HepG2 (cell line): ENCODE measurements around the gene SSC4D. TPM values are rescaled to one million over a fixed set of nuclear protein-coding genes. Genes with fewer than 3 reads are reported as not detected.
"Not testable (repeated sequence)": the region's sequence is repeated elsewhere in the genome, so short reads cannot be mapped to it uniquely, and the experiment has no call there.

Experiments
- ATAC-seq: fragments of 200-7000 bp; cut with Tn5 transposase; 3 replicates; pipeline ENCODE4 v1.9.1; 2020; ENCODE audit warnings: mild to moderate bottlenecking, moderate library complexity
- BruUV-seq: library from RNA; stranded (reverse); fragments of 400-500 nt; replicated peaks from 2 replicates; lab custom pipeline; 2021; lab: Mats Ljungman, UMichigan
- CTCF ChIA-PET: fragments of 300-600 bp; formaldehyde crosslinking; extraction: SDS; loops from one replicate; lab custom pipeline; 2021; ENCODE audit warnings: low total read pairs, inconsistent platforms, low intra/inter-chr PET ratio; lab: Yijun Ruan, JAX
- POLR2A ChIA-PET: fragments of 350-600 bp; sonication (Branson Sonifier 250); formaldehyde crosslinking; loops from one replicate; lab custom pipeline; 2020; ENCODE audit warnings: antibody characterized with exemption, inconsistent platforms; lab: Yijun Ruan, JAX
- DNase-seq: peaks from one replicate; pipeline ENCODE4 v3.0.0-alpha.2; 2015; ENCODE audit warnings: low spot score
- FAIRE-seq: peaks from 3 replicates; lab custom pipeline; 2011; peaks lifted over from hg19 to GRCh38; lab: Jason Lieb, UNC
- H2AFZ ChIP-seq: one replicate; pipeline ENCODE4 v1.6.1; 2011; ENCODE audit warnings: low read length, inconsistent platforms
- H3K27ac ChIP-seq: fragments of 300-600 bp; 3 replicates; pipeline ENCODE4 v1.8.0; 2011; ENCODE audit warnings: mixed run types, mild to moderate bottlenecking, mixed read lengths, low read length, inconsistent platforms; ENCODE audit not compliant: insufficient read depth; ENCODE audit errors: extremely low read length
- H3K27me3 ChIP-seq, 2 experiments: fragments of 200-600 bp in 1 of 2; 2 replicates in 1 of 2; 3 replicates in 1 of 2; pipeline versions ENCODE4 v1.6.0 to v1.8.0; 2011; ENCODE audit warnings: low read length in 2 of 2, mild to moderate bottlenecking in 2 of 2, moderate library complexity in 2 of 2, inconsistent platforms in 1 of 2; ENCODE audit not compliant: insufficient read depth in 2 of 2, control insufficient read depth in 1 of 2
- H3K36me3 ChIP-seq, 2 experiments: fragments of 200-600 bp in 1 of 2; replicated peaks in 1 of 2; 2 replicates in 1 of 2; 3 replicates in 1 of 2; pipeline versions ENCODE4 v1.5.1 to v1.8.0; 2011; ENCODE audit warnings: low read length in 2 of 2, inconsistent platforms in 1 of 2; ENCODE audit not compliant: insufficient read depth in 2 of 2, control insufficient read depth in 1 of 2
- H3K4me1 ChIP-seq: 2 replicates; pipeline ENCODE4 v1.5.1; 2012; ENCODE audit warnings: low read length, inconsistent platforms; ENCODE audit not compliant: insufficient read depth
- H3K4me2 ChIP-seq: 2 replicates; pipeline ENCODE4 v1.6.0; 2011; ENCODE audit warnings: low read depth, low read length, inconsistent platforms
- H3K4me3 ChIP-seq, 3 experiments: fragments of 200-600 bp in 1 of 3; sonication (generic), shearing (Covaris generic) in 1 of 3; replicated peaks in 1 of 3; 2 replicates each; pipeline ENCODE4 v1.5.1; 2011 to 2016; ENCODE audit warnings: low read length in 3 of 3, inconsistent platforms in 2 of 3, low read depth in 2 of 3, mild to moderate bottlenecking in 2 of 3, control low read depth in 1 of 3, mixed read lengths in 1 of 3; ENCODE audit not compliant: insufficient read depth in 1 of 3
- H3K79me2 ChIP-seq: one replicate; pipeline ENCODE4 v1.6.1; 2011; ENCODE audit warnings: low read length, inconsistent platforms; ENCODE audit not compliant: insufficient read depth
- H3K9ac ChIP-seq: 2 replicates; pipeline ENCODE4 v1.6.0; 2011; ENCODE audit warnings: mild to moderate bottlenecking, low read depth, low read length, inconsistent platforms; ENCODE audit not compliant: insufficient read depth
- H3K9me3 ChIP-seq: 2 replicates; pipeline ENCODE4 v1.5.1; 2012; ENCODE audit warnings: mild to moderate bottlenecking, low read length
- H4K20me1 ChIP-seq: 2 replicates; pipeline ENCODE4 v1.6.0; 2011; ENCODE audit warnings: inconsistent platforms, mild to moderate bottlenecking, low read length, moderate library complexity; ENCODE audit not compliant: insufficient read depth
- FOSL2 ChIP-seq: sonication (generic); formaldehyde crosslinking; IDR thresholded peaks from 2 replicates; pipeline ENCODE4 v1.4.0; 2020; ENCODE audit warnings: missing genetic modification reagents
- TEAD3 ChIP-seq: optimal IDR thresholded peaks from 2 replicates; pipeline ENCODE3; 2016; ENCODE audit warnings: borderline replicate concordance
- ZMYM3 ChIP-seq: sonication (generic); formaldehyde crosslinking; IDR thresholded peaks from 2 replicates; pipeline ENCODE4 v1.5.1; 2020; ENCODE audit warnings: mild to moderate bottlenecking, missing genetic modification reagents
- ZNF121 ChIP-seq: sonication (generic); formaldehyde crosslinking; IDR thresholded peaks from 2 replicates; pipeline ENCODE4 v1.5.0; 2020; ENCODE audit warnings: mild to moderate bottlenecking, missing genetic modification reagents
- WGBS: methylation state at CpG from one replicate; pipeline ENCODE4 v1.1.6; 2017; ENCODE audit warnings: low lambda C conversion rate; 5-methylcytosine and 5-hydroxymethylcytosine counted together
- in situ Hi-C: cut with HindIII; loops from 2 replicates; pipeline ENCODE4 v1.10.0; 2017; ENCODE audit warnings: low pct_unique_long_range_greater_than_20kb; ENCODE audit not compliant: extremely low pct_ligation_motif_present
- intact Hi-C: fragments of 100-400 bp; cut with micrococcal nuclease; formaldehyde crosslinking; loops from one replicate; pipeline ENCODE4 v1.10.0; 2022; ENCODE audit not compliant: unreplicated experiment
- polyA plus RNA-seq, 8 experiments: library from polyadenylated mRNA; depleted of rRNA in 3 of 8; stranded (reverse) in 7 of 8; unstranded in 1 of 8; fragments of >200 nt; fragmentation: Illumina TruSeq in 4 of 8; extraction: Trizol in 4 of 8; gene quantifications; 2 replicates each; pipeline versions ENCODE4 v1.2.1 to v1.2.3, GENCODE V29; 2011 to 2016; ENCODE audit warnings: low read depth in 4 of 8, missing spikeins in 1 of 8, mixed read lengths in 1 of 8; ENCODE audit not compliant: insufficient read depth in 1 of 8
- total RNA-seq, 5 experiments: library from RNA; depleted of rRNA; stranded (reverse); fragments of >200 nt; fragmentation: Illumina TruSeq; extraction: Trizol; gene quantifications; 2 replicates each; pipeline ENCODE4 v1.2.3, GENCODE V29; 2016; ENCODE audit warnings: low read depth in 1 of 5

Gene SSC4D
- total and polyA plus RNA-seq, 2 of the 13 experiments (the other 11 are each of a cell fraction or from before 2014, with no cell fraction given): 33.3 to 63.8 TPM

DNA sequence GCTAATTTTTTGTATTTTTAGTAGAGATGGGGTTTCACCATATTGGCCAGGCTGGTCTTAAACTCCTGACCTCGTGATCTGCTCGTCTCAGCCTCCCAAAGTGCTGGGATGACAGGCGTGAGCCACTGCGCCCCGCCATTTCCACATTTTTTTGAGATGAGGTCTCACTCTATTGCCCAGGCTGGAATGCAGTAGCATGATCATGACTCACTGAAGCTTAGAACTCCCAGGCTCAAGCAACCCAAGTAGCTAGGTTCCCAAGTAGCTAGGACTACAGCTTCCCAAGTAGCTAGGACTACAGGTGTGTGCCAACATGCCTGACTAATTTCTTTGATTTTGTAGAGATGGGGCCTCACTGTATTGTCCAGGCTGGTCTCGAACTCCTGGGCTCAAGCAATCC lies 11.6 kb upstream of the SSC4D start:
- 6% methylated on average over 6 of the region's 6 CpGs for WGBS
- FAIRE-seq, H3K36me3 ChIP-seq, H2AFZ ChIP-seq, H3K27ac ChIP-seq, H4K20me1 ChIP-seq, BruUV-seq, in situ Hi-C loops, H3K4me2 ChIP-seq, H3K4me3 ChIP-seq, H3K9me3 ChIP-seq, intact Hi-C loops, CTCF ChIA-PET, ATAC-seq, H3K79me2 ChIP-seq, H3K4me1 ChIP-seq, H3K9ac ChIP-seq: not testable (repeated sequence)
- TF ChIP-seq ZNF121 (CRISPR knock-in tag) (peak; percentile 59; the same call in 1 of the 2 replicates), TEAD3 (CRISPR knock-in tag) (peak; percentile 83), FOSL2 (CRISPR knock-in tag) (peak; percentile 81)
- POLR2A ChIA-PET: interaction anchor here (0.7 kb wide), 1 partner anchor 92 kb away, joined by 5 read pairs; no protein-coding TSS in a partner anchor
- DNase-seq: peak; percentile 63
- H3K27me3 ChIP-seq: peaks cover 5 to 24% of the 10 kb centered on the region in 2 experiments; a peak in 3 of 5 replicates

DNA sequence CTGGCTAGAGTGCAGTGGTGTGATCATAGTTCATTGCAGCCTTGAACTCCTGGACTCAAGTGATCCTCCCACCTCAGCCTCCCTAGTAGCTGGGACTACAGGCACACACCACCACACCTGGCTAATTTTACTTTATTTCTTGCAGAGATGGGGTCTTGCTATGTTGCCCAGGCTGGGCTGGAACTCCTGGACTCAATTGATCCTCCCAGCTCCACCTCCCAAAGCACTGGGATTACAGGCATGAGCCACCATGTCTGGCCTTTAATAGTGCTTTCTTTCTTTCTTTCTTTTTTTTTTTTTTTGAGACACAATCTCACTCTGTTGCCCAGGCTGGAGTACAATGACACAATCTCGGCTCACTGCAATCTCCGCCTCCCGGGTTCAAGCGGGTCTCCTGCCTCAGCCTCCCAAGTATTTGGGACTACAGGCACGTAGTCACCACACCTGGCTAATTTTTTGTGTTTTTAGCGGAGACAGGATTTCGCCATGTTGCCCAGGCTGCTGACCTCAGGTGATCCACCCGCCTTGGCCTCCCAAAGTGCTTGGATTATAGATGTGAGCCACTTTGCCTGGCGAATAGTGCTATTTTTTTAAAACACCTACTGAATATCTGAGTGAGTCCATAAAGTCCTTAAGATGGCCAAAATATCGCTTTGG lies 8.3 kb upstream of the SSC4D start:
- H3K36me3 ChIP-seq, CTCF ChIA-PET, DNase-seq, in situ Hi-C loops, H3K27ac ChIP-seq, H3K4me2 ChIP-seq, POLR2A ChIA-PET, H2AFZ ChIP-seq, ATAC-seq, intact Hi-C loops, H3K27me3 ChIP-seq, H3K4me3 ChIP-seq, BruUV-seq, H3K4me1 ChIP-seq, H4K20me1 ChIP-seq, H3K9me3 ChIP-seq, H3K79me2 ChIP-seq, H3K9ac ChIP-seq, FAIRE-seq: not testable (repeated sequence)
- WGBS: 25% methylated on average over 10 of the region's 10 CpGs
- TF ChIP-seq ZMYM3: peak; percentile 68
- peak; percentile 92 for TF ChIP-seq ZNF121 (CRISPR knock-in tag)
